KOPT-K1 (cell line): ENCODE data around the gene AGFG2.

ENCODE experiments used
- H3K27ac ChIP-seq: fragments of 200-600 bp; sonication (generic); 2 replicates; pipeline ENCODE4 v1.5.1; 2016; ENCODE audit warnings: antibody characterized with exemption, mild to moderate bottlenecking, low read depth, low read length; ENCODE audit not compliant: poor library complexity, severe bottlenecking
- H3K36me3 ChIP-seq: fragments of 200-600 bp; sonication (generic); 2 replicates; pipeline ENCODE4 v1.5.1; 2017; ENCODE audit warnings: antibody characterized with exemption, mild to moderate bottlenecking, low read length, moderate library complexity; ENCODE audit not compliant: insufficient read depth
- H3K9me3 ChIP-seq: fragments of 200-600 bp; sonication (generic); 2 replicates; pipeline ENCODE4 v1.5.1; 2017; ENCODE audit warnings: antibody characterized with exemption, low read length, mild to moderate bottlenecking; ENCODE audit not compliant: insufficient read depth, poor library complexity, severe bottlenecking

AGFG2 gene

DNA sequence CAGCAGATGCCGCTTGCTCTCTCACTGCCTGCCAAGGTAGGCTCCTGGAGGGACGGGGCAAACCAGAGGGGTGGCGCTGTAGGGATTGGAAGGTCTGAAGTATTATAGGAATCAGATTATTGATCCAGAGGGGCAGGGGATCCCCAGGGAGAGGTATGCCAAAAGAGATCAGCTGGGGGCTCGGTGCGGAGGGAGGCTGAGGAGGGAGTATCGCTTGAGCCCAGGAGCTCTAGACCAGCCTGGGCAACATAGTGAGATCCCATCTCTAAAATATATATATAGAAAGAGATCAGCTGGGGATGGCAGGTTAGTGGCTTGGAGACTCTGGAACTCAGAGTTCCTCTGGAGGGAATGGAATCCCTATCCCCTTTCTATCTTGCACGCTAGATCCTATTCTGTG is 56.2 kb downstream of the AGFG2 start:
- H3K9me3 ChIP-seq, result no peaks in the 10 kb centered on the region
- H3K36me3 ChIP-seq, result no peaks in the 10 kb centered on the region
- no peak overlapping the region for H3K27ac ChIP-seq

DNA sequence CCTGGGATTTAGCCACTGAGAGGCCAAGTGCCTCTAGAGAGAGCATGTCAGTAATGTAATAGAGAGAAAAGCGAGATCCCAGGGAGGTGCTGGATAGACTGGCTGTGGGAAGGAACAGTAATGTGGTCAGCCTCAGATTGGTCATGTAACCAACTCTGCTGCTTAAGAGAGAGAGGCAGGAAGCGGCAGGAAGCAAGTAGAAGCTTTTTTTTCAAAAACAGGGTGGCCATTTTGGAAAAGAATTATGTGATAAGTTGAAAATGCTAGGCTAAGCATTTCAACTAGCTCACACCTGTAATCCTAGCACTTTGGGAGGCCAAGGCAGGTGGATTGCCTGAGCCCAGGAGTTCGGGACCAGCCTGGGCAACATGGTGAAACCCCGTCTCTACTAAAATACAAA is 59.4 kb downstream of the AGFG2 start:
- Histone ChIP-seq H3K9me3 (no peaks in the 10 kb centered on the region), H3K36me3 (no peaks in the 10 kb centered on the region), H3K27ac (no peak overlapping the region)

DNA sequence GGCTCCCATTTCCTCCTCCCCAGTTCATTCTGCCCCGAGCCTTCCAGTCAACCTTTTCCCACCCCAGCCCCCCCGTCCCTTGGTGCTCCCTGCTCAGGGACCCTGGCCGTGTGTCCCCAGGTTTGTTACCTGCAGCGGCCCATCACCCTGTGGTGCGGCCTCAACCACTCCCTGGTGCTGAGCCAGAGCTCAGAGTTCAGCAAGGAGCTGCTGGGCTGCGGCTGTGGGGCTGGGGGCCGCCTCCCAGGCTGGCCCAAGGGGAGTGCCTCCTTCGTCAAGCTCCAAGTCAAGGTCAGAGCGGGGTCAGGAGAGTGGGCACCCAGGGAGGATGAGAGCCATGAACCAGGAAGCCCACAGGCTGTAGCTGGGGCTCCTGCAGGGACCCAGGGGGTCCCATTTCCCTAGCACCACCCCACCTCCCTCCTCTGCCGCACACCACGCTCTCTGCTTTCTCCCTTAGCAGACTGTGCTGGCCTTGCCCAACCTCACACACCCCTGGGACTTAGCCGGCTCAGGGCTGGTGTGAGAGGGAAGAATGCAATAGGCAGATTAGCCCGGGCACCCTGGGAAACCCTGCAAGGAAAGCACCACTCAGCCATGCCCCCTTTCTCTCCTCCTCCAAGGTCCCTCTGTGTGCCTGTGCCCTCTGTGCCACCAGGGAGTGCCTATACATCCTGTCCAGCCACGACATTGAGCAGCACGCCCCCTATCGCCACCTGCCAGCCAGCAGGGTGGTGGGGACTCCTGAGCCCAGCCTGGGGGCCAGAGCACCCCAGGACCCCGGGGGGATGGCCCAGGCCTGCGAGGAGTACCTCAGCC is 61.1 kb downstream of the AGFG2 start:
- H3K9me3 ChIP-seq, result no peaks in the 10 kb centered on the region
- H3K36me3 ChIP-seq, result no peaks in the 10 kb centered on the region
- no peak overlapping the region for H3K27ac ChIP-seq

DNA sequence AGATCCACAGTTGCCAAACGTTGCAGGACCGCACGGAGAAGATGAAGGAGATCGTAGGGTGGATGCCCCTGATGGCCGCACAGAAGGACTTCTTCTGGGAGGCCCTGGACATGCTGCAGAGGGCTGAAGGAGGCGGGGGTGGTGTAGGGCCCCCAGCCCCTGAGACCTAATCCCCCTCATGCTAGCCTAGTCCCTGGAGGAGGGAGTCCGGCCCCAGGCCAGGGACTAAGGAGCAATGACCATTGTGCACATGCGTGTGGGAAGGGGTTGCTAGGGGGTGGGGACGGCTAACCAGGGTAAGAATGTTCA is 61.7 kb downstream of the AGFG2 start:
- H3K36me3 ChIP-seq, result no peaks in the 10 kb centered on the region
- H3K27ac ChIP-seq, result no peak overlapping the region
- no peaks in the 10 kb centered on the region for H3K9me3 ChIP-seq

DNA sequence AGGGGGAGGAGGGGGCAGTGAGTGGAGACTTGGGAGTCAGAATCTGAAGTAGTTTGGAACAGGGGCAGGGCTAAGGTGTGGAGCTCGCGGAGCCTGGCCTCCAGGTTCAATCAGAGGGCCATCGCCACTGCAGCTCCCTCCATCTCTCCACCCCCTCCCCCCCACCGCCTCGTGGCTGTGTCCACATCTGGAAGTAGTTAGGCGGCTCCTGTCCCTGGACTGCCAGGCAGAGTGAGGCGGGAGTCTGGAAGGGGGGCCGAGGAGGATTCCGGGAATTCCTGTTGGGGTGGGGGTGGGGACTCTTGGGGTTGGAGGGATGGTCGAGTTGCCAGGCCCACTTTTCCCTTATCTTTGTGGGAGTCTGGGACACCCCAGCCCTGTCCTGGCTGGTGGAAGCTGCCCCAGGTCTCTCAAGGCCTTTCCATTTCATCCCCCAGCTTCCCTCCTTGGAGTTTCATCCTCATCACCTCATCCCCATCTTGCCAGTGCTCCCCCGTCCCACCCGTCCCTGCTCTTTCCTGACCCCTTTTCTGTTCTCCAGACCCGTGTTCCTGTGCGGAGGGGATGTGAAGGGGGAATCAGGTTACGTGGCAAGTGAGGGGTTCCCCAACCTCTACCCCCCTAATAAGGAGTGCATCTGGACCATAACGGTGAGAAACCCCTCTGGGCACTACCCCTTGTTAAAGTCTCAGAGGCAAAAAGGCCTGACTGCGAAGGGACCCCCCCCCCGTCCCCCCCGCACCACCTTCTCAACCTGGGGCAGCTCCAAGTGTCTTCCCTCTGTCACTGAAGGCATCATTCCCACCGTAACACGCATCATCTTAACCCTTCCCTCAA is 64.1 kb downstream of the AGFG2 start:
- no peaks in the 10 kb centered on the region for H3K36me3 ChIP-seq
- H3K9me3 ChIP-seq, result no peaks in the 10 kb centered on the region
- H3K27ac ChIP-seq, result no peak overlapping the region

DNA sequence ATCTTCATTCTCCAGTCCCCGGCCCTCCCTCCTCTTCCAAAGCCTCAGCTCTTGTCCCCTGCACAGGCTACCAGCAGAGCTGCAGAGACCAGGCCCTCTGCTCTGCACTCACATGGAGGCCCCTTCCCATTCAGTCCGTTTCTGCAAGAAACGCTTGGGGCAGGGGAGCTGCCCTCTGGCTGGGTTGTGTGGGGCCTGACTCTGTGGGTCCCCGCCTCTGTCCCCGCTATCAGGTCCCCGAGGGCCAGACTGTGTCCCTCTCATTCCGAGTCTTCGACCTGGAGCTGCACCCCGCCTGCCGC is 64.7 kb downstream of the AGFG2 start:
- no peak overlapping the region for H3K27ac ChIP-seq

DNA sequence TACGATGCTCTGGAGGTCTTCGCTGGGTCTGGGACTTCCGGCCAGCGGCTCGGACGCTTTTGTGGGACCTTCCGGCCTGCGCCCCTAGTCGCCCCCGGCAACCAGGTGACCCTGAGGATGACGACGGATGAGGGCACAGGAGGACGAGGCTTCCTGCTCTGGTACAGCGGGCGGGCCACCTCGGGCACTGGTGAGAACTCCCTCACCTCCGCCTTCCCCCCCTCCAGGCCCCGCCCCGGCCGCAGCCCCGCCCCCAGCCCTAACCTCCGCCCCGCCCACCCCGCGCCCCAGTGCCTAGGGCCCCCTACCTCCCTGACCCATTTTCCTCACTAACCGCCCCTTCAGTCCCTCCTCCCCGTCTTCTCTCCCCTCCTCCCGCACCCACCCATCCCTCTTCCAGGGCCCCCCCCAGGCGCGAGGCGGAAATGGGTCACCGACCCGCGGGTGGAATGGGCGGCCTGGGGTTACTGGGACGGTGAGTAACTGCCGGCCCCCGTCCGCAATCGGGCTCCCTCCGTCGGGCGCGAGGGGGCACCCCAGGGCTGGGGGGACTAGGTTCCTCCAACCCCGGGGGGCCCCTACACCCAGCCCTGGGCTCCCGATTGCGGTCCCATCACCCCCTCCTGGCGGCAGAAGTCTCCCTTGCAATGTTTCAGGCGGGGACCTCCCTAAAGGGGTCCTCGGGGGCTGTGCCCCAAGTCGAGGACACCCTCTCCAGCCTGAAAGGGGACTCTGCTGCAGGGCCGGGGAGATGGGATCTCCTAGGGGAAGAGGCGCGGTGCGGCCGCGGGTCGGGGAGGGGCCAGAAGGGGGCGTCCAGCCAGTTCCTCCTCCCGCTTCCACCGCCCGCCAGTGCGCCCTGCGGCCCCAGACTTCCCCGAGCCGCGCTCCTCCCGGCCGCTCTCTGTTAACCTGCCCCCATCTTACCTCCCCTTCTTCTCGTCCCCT is 65.3 kb downstream of the AGFG2 start:
- Histone ChIP-seq H3K36me3 (no peaks in the 10 kb centered on the region), H3K27ac (no peak overlapping the region), H3K9me3 (no peaks in the 10 kb centered on the region)

More for the DNA sequence above, 64.7 kb downstream of the AGFG2 start:
- Histone ChIP-seq H3K36me3 (no peaks in the 10 kb centered on the region), H3K9me3 (no peaks in the 10 kb centered on the region)

DNA sequence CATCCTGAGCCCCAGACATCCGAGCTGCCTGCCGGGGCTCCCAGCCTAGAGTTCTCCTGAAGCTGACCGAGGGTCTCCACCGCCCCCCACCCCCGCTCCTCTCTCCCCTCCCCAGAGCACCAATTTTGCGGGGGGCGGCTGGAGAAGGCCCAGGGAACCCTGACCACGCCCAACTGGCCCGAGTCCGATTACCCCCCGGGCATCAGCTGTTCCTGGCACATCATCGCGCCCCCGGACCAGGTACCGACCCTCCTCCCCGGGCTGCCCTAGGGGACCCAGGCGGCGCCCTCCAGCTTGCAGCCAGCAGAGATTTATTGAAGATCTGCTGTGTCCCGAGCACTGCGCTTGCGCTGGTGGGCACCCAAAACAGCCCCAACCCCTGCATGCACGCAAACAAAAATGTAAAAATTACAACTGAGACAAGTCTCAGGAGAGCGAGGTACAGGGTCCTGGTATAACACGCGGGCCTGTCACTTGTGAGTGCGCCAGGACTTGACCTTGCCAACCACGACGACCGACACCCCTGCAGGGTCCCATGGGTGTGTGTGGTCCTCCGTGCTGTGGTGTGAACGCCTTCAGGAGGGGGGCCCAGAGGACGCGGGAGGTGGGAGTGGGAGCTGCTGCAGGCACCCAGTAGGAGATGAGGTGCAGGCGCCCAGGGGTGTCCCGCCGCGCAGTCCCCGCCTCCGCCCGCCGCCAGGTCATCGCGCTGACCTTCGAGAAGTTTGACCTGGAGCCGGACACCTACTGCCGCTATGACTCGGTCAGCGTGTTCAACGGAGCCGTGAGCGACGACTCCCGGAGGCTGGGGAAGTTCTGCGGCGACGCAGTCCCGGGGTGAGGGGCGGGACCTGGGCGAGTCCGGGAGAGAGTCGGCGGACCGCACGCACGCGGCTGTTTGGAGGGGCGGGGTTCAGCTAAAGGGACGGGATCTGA is 66.2 kb downstream of the AGFG2 start:
- H3K27ac ChIP-seq, result no peak overlapping the region
- no peaks in the 10 kb centered on the region for H3K36me3 ChIP-seq
- H3K9me3 ChIP-seq, result no peaks in the 10 kb centered on the region

DNA sequence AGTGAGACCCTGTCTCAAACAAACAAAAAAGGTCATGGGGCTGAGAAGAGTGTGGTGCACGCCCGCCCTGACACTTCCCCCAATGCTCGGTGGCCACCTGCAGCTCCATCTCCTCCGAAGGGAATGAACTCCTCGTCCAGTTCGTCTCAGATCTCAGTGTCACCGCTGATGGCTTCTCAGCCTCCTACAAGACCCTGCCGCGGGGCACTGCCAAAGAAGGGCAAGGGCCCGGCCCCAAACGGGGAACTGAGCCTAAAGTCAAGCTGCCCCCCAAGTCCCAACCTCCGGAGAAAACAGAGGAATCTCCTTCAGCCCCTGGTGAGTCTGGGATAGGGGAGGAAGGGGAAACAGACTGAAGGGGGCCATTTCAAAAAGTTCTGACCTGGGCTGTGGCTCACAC is 67.3 kb downstream of the AGFG2 start:
- no peak overlapping the region for H3K27ac ChIP-seq
- no peaks in the 10 kb centered on the region for H3K9me3 ChIP-seq
- H3K36me3 ChIP-seq, result no peaks in the 10 kb centered on the region

DNA sequence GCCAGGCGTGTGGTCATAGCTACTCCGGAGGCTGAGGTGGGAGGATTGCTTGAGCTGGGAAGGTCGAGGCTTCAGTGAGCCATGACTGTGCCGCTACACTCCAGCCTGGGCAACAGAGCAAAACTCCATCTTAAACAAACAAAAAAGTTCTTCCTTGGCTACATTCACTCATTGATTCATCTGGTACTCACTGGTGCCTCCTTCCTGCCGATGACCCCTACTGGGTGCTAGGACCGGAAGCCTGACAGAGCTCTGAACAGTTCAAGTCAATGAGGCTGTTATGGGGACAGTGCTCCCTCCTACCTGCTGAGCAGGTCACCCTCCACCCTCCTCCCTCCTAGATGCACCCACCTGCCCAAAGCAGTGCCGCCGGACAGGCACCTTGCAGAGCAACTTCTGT is 68.1 kb downstream of the AGFG2 start:
- Histone ChIP-seq H3K27ac (no peak overlapping the region), H3K36me3 (no peaks in the 10 kb centered on the region), H3K9me3 (no peaks in the 10 kb centered on the region)

DNA sequence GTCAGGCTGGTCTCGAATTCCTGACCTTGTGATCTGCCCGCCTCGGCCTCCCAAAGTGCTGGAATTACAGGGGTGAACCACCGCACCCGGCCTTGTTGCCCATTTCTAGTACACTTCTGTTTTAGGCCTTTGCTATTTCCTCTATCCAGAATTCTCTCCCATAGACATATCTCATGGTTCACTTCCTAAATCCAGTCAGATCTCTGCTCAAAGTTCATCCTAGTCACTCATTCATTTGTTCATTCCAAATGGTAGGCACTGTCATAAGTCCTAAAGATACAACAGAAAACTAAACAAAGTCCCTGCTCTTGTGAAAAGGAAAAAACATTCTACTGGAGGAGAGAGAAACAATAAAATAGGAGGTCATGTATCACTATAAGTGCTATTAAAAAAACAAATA is 71.0 kb downstream of the AGFG2 start:
- Histone ChIP-seq H3K36me3 (no peaks in the 10 kb centered on the region), H3K27ac (no peak overlapping the region), H3K9me3 (no peaks in the 10 kb centered on the region)

DNA sequence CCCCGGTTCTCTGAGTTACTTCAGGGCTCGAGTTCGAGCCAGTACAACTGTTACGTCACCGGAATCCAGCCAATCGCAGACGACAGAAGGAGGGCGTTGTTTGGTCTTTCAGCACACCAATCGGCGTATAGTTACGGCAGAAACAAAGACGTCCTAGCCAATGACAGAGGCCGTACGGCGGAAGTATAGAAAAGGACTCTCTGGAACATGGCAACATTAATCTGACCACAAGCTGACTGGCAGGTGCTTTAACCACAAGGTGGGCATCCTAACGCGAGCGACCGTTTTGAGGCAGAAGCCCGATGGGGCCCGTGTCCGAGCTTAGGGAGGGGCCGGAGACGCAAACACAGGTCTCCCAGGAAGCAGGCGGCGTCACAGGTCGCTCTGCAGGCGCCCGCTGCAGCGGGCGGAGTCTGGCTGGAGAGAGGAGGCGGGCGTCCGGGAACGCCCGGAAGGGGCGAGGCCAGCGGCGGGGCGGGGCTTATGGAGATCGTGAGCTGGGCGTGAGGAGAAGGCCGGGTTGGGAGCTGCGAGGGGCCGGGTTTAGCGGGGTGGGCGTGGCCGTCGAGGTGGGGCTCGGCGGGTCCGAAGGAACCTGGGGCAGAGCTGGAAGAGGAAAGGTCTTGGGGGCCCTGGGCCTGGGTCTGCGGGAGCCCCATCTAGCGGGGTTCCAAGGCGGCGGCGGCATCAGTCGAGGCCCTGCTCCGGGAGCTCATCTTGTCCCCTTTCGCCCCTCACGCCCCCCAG is 73.2 kb downstream of the AGFG2 start, which contains the start of gene MOSPD3:
TSS of gene MOSPD3 (plus strand) at position 558 of the 747 bp plus-strand sequence. CDS start 252 bp downstream, outside the sequence.
- Histone ChIP-seq H3K36me3 (no peaks in the 10 kb centered on the region), H3K9me3 (no peaks in the 10 kb centered on the region), H3K27ac (peak within 1 kb of the TSS; percentile 90)

DNA sequence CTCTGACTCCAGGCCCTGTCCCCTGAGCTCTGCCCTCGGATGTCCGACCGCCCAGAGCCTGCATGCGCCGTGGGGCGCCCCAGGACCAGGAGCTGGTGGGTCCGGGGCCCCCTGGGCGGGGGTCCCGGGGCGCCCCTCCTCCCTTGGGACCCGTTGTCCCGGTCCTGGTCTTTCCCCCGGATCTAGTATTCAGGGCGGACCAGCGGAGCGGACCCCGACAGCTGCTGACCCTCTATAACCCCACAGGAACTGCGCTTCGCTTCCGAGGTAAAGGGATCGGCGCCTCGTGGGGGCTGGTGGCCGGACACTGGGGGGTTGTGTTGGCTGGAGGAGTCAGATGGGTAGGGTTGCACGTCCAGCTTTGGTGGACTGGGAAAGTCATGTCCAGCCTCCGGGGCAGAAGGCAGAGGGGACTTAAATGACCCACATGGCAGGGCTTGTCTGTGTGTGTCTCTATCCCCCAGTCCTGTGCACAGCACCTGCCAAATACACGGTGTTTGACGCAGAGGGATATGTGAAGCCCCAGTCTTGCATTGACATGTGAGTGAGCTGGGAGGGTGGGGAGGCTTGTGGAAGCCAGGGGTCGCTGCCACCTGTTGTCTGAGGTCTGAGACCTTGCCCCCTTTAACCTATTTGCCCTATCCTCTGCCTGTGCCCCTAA is 73.9 kb downstream of the AGFG2 start:
- H3K36me3 ChIP-seq, result no peaks in the 10 kb centered on the region
- H3K27ac ChIP-seq, result peak overlapping the region; percentile 90
- no peaks in the 10 kb centered on the region for H3K9me3 ChIP-seq
